Activated T-helper 1 cell treated with Interleukin-2 at 50 U/mL for 16 hours (primary cell): ENCODE data around the gene MCOLN1.
"Not testable (repeated sequence)": the region's sequence is repeated elsewhere in the genome, so short reads cannot be mapped to it uniquely, and the experiment has no call there.

Source experiments
- DNase-seq: peaks from one replicate; pipeline ENCODE4 v3.0.0-alpha.2; 2020; ENCODE audit warnings: low read depth

The MCOLN1 gene

GRCh38 chr19:7575434-7576040 lies 53.1 kb downstream of the MCOLN1 start:
- DNase-seq, result no peak

DNA sequence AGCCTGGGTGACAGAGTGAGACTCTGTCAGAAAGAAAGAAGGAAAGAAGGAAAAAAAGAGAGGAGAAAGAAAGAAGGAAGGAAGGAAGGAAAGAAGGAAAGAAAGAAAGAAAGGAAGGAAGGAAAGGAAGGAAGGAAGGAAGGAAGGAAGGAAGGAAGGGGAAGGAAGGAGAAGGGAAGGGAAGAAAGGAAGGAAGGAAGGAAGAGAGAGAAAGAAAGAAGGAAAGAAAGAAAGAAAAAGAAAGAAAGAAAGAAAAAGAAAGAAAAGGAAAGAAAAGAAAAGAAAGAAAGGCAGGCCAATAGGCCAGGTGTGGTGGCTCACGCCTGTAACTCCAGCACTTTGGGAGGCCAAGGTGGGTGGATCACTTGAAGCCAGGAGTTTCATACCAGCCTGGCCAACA lies 55.0 kb downstream of the MCOLN1 start:
- not testable (repeated sequence) for DNase-seq

- no peak for DNase-seq
Observed at GRCh38 chr19:7578127-7578526, 55.7 kb downstream of the MCOLN1 start.

GRCh38 chr19:7579182-7579581 lies 56.8 kb downstream of the MCOLN1 start:
- DNase-seq, result no peak

DNA sequence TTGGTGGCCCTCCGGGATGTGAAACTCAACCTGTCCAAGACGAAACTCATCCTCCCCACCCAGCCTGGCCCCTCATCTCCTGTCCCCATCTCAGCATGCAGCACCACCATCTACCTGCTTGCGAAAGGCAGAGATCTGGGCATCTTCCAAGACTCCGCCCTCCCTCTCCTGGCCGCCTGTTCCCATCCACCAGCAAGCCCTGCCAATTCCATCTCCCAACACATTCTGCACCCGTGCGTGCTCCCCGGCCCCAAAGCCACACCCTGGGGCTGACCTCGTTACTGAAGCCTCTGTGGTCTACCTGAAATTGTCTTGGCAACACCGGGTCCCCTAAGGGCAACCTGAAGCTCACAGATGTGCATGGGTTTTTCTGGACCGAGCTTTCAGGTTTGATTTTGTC lies 60.0 kb downstream of the MCOLN1 start:
- DNase-seq, result no peak
